GM03348 (cell line): ENCODE results near the gene AUTS2.

ENCODE experiments used
- DNase-seq: peaks from one replicate; pipeline ENCODE4 v3.0.0; 2012; ENCODE audit warnings: low spot score

The AUTS2 gene

DNA sequence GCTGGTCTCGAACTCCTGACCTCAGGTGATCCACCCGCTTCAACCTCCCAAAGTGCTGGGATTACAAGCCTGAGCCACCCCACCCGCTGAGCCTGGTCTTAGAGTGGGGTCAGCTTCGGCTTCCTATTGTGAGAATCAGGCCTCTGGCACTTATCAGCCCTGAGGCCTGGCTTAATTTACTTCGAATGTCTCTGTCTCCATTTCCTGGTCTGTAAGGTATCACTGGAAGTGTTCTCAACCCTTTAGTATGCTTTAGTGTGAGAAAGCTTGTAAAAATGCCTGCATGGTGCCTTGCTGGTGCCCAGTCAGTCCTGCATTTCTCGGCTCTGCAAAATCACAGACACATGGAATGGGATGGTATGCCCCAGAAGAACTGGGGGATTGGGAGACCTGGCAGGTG is 862.3 kb downstream of the AUTS2 start:
- no peak for DNase-seq

DNA sequence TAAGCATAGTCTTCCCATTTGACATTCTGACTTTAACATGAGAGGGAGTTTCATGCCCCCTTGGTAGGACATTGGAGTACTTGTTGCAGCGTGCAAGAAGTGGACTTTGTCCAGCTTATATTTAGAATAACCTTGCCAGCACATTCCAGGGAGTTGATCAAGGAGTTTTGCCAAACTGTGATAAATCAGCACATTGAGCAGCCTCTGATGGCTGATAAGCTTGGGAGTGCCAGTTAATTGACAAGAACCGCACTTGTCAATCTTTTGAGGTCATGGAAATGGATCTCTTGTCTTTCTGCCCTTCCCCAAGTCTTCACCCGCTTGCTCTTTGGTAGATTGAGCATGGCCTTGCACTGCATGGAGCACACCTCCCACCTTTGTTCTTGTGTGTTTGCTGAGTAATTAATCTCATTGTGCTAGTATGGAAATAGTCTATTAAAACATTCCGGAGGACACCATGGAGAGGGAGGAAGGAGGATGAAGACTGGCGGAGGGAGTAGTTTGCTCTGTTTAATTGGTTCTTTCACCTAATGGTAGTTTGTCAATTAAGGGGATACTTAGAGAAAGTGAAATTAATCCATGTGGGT is 865.2 kb downstream of the AUTS2 start:
- DNase-seq = no peak

DNA sequence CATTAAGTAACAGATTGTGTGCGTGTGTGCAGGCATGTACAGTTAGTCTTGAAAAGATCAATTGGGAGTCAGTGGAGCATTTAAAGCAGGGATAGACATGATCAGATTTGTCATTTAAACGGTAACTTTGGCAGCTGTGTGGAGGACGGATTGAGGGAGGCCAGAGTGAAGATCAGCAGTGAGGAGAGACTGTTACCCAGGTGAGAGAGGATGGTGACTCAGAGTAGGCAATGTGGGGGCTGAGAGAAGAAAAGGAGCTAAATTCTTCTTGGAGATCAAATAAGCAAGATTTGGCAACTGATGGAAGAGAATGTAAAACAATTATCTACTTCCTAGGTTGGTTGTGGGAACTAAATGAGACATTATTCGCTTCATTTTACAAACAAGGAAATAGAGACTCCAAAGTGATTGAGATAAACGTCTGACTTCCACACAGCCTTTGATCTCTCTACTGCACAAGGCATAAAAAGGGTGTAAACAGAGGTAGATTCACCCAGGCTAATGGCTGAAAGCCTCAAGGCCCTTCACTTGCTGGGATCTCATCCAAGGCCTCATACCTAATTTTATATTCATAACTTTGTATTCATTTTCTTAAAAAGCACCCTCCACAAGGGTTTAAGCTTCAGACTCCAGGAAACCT is 868.6 kb downstream of the AUTS2 start:
- no peak for DNase-seq

DNA sequence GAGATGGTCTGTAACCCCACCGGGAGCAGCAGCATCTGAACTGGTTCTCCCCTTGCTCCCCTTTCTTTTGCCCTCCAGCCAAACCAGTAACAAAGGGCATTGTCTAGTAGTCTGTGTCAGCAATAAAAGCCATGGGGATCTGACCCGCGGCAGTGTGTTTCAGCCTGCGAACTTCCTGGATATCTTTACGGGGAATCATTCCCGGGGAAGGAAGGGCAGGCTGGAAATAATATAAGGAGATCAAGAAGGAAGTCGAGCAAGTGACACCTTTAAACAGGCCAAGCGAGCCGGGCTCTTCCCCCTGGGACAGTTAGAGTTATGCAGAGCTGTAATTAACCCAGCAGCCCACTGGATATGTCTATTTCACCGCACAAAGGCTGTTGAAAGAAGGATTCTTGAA is 872.5 kb downstream of the AUTS2 start:
- DNase-seq = no peak

DNA sequence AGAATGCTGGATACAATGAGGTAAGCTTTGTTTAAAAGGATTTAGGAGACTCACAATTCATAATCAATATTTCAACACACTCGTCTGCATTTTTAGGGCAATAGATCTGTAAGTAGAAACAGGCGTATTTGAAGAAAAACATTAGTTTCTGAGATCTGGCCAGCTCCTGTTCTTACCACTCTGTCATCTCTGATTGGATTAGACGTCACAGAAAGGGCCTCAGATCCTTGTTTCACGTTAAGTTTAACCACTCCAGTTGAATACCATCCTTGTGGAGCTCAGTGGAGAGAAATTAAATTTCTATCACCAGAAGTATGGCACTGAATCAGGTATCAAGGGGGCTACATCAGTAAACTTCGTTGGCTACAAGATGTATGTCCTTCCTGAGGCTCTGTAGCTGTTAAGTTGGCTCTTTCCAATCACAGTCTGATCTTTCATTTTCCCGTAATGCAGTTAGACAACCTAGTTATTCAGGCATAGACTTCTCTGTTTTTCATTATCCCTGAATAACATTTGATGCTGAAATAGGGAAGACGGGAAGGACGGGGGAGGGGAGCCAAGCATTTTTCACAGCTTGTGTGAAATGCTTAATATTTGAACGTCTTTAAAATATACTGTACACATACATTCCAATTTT is 874.4 kb downstream of the AUTS2 start:
- no peak for DNase-seq

DNA sequence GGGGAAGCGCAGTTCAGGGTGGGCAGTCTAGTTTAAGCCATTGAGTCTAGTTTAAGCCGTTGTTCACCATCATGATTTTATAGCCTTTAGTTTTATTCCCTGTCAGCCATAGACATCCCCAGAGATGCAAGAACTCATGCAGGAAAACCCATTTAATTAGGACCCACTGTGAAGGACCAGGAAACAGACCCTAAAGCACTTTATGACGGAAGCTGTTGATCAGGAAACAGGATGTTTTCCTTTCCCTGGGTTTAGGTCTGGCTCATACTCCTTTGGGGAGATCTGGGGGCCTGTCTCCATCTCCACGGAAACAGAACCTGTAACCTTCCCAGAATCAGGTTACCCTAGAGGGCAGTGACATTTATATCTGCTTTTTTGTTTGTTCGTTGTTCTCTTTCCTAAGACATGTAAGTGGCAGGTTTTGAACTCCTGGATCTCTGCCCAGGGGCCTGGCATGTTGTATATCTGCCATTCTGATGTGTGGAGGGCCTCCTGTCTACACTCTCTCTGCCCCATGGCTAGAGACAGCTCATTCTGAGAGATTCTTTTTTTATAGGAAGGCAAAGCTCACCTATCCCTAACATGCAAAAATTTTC is 876.5 kb downstream of the AUTS2 start:
- no peak for DNase-seq

DNA sequence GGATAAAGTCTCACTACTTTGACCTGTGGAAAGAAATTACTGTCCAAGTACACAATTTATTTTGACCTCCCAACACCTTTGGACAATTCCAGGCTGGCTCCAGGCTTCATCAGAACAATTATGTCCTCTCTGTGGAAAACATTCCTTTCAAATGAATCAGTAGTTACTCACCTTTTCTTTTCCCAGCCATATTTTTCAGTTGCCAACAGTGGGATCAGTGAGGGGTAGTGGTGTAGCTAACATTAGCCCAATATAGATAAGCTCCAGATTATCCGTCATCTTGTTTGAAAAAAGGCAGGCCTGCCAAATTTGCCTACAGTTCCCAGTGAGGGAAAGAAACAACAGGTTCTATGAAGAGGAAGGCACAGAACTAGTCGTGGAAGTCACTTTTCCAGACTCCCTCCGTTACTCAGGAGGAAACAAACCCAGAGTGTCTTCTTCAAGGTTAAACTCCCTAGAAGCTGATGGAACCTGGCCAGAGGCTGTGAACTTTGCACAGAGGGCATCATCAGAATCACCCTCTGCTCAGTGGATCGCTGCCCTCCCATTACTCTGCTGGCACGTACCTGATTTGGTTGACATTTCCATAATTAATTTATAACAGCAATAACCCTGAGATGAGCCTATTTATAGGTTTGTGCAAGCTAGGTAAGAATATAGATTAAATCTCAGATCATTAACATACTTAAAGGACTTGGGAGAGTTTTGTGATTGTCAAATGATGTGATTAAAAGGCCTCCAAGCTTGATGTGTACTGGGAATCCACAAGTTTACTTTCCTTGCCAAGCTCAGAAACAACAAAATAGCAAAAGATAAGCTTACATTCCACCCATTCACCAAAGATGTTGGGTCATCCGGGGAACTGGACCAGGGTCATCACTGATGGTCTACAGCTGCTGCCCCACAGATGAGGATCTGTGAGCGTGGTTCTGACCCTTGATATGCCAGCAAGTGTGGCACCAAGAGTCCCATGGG is 879.0 kb downstream of the AUTS2 start:
- peak; percentile 31 for DNase-seq

DNA sequence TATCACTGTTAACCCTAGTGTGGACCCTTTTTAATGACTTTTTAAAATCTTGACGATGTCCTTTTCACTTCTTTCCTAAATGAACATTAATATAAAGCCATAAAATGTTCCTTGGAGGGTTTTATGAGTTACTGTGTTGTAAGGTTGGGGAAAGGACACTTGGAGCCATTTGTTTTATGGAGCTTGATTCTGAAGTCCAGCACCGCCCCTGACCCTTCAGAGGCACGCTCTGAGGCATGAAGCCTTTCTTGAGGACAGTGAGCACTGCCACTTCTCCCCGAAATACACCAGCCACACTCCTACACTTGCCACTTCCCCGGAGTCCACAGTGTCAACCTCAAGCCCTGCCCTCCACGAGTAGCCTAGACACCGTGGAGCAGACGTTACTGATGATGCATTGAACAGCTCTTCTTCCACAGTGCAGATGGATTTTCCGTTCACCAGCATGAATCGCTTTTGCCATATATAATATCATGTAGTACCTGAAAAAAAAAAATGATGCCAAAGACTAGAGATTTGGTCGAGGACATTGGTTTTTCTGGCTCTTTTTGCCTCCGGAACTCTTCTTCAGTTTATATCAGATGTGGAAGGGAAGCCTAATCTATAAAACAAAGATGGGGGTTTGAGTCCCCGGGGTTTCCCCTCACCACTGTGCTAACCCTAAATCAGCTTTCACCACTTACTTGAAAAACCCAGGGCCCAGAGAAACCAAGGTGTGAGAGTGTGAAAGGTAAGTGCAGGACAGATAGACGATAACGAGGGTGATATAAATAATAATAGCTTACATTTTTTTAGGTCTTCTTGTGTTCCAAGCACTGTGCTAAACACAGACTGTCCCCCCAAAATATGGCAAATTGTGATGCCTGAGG is 881.1 kb downstream of the AUTS2 start:
- no peak for DNase-seq

DNA sequence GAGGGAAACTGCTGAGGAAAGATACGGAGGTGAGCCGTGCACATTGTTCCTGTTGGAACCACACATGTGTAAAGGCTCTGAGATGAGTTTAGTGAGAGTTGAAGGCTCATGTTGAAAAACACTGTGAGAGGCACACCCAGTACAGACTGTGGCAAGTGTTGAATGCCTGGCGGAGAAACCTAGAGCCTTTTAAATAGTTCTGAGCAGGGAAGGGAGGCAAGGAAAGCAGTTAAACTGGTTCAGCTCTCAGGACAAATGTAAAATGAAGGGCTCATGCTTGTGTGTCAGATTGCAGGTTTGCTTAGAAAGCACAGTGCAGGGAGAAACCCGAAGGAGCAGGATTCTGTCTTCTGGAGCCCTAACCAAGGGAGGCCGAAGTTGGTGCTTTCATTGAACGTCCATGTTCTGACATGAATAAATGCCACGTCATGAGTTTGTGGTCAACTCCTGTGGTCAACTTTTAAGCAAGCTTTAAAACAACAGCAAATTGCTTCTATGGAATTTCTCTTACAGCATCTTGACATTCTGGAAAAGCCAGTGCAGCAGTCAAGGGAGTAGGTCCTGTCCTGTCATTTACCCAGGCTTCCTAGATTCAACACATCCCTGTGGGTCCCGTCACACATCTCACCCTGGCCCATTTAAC is 882.8 kb downstream of the AUTS2 start:
- DNase-seq = no peak

DNA sequence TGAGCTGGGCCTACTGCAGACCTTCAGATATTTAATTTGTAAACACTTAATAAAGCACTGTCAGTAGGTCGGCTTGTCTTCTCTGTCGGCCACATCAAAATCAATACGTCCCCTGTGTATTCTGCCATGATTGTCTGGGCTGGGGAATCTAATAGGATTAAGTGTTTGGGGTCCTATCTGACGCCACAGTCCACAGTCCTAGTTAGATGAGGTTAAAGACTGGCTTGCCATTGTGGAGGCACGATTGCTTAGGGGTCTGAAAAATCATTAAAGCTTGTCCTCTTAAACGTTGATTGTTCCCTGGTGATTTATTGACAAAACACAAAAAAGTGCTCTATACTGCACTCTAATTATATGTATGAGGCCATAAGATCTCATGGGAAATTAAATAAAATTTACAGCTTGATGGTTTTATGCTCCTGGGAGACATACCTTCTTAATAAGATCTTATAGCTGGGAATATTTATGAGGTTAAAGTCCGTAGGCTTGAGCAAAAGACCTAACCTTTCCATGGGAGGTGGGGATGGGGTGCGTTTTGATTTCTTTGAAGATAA is 883.4 kb downstream of the AUTS2 start:
- no peak for DNase-seq

DNA sequence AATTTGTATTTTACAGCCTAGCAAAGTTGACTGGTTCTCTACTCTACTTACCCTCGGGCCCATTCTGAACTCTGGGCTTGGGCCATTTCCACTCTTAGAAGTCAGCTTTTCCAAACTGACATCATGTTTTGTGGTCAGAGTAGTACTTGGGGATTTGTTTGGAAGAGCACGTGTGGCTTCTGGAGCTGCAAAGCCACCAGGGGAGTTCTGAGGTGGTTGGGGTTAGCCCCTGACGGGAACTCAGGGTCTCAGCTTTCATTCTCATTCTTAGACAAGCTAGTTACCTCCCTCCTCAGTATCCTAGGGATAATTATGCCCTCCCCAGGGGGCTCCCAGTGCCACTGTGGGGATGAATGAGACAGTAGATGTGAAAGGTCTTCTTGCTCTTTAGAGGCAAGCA is 886.0 kb downstream of the AUTS2 start:
- DNase-seq = no peak

DNA sequence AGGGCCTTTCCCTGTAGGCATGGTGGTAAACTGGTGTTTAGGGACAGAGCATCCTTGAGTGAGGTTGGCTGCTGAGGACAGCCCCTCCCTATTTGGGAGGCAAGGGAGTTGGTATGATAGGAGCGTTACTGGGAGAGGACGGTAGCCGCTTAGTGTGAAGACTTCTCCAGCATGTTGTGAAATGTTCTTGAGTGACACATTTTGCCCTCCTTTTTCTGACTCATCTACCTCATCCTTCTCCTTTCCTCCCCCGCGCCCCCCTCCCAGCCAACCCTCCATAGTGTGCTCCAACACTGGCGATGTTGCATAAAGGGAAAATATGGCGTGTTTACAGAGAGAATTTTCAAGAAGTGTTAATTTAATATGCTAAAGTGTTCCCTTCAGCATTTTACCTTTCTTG is 888.7 kb downstream of the AUTS2 start:
- no peak for DNase-seq

DNA sequence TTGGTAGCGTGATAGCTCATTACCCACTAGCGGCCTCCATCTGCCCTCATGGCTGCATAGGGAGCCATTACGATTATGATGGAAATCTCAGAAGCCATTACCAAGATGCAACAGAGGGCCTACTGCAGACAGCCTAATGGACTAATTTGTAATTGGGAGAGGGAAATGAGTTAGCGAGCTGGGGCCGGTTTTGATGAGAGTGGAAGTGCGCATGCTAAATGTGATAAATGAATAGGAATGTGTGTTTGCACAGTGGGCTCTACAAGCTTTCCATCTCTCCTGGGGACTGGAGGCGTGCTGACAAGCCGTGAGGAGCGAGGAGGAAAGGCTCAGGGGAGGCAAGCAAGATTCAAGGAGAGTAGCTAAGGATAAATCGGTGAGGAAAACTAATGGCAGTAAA is 889.2 kb downstream of the AUTS2 start:
- no peak for DNase-seq

DNA sequence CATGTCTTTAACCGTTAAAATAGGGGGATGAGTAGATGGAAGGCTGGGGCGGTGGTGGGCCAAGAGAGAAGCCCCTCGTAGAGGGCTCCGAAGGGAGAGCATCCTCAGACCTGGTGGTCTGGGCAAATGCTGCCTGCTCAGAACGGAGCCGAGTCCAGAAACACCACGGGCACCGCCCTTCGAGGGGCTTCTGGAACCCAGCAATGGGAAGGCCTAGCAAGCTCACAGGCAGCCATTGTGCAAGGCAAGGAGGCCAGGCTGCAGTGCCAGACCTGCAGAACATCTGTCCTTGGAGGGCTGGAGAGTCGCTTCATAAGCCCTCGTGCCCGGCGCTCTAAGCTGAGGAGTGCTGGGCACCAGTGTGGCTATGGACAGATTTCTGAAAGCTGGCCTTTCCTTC is 889.6 kb downstream of the AUTS2 start:
- DNase-seq = no peak

DNA sequence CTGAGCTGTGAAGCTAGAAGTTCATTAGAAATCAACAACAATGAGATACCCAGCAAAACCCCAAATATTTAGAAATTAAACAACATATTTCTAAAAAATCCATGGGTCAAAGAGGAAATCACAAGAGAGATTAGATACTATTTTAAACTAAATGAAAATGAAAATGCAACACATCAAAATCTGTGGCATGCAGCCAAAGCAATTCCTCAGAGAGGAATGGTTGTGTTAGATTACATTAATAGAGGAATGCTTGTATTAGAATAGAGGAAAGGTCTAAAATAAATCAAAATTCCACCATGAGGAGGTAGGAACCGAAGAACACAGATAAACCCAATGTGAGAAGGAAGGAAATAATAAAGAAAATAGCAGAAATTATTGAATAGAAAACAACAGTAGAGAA is 891.5 kb downstream of the AUTS2 start:
- no peak for DNase-seq

DNA sequence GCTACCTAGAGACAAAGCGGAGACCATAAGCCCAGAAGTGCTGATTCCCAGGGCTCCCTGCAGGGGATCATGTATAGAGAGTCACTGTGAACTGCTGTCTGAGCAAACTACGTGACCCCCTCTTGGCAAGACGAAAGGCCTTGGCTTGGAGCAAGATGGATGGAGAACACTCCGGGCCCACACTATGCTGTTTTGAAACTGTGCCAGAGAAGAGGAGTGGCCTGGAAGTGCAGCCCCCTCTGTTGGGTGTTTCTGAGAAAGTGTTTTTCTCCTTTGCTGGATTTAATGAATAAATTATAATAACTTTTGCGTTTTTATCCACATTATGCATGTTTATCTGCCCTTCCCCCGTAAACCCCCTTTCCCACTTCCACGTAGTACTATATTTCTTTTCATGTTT is 894.4 kb downstream of the AUTS2 start:
- DNase-seq = no peak

DNA sequence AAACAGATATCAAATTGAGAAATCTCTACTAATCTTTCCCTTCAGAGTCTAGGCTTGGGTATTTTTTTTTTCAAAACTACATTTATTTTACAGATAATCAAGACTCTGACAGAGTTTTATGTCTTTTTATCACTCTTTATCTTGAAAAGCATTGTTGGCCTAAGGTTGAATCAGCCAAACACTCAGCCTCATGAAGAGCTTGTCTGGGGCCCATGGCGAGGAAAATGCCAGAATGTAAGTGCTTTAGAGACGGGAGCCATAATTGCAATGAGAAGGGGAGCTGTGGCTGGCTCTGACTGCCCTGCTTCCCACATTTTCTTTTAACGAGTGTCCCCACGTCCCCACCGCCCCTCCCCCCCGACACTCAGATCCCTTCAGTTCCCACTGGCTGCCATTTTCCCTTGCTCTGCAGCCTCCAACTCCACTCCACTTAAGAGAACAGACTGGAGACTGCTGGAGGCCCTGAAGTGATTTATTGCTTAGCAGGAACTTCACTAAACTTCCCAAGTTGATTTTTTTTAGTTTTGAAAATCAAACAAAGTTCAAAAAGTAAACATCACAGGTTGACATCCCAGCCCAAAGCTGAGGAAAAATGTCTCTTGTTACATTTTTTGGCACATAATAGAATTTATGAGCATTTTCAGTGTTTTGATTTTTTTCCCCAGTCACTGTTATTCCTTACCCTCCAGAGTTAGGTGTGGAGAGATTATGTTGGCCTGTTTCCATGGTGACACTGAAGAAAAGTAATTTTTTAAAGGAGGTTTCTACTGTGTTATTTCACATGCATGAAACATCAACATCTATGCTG is 896.2 kb downstream of the AUTS2 start:
- DNase-seq = no peak

DNA sequence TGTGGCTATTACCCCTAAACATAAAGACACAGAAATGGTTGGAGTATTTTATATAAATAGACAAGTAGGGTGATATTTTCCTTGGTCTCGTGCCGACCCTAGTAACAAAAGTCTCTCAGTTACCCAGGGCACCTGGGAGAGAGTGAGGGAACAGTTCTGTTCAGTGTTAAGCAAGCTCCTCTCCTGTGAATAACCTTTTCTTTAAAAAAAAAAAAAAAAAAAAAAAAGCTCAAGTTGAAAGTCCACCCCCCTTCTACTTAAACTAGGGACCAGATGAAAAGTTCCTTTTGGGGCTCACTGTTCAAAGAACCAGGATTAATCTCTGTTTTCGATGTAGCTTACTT is 896.7 kb downstream of the AUTS2 start:
- no peak for DNase-seq

DNA sequence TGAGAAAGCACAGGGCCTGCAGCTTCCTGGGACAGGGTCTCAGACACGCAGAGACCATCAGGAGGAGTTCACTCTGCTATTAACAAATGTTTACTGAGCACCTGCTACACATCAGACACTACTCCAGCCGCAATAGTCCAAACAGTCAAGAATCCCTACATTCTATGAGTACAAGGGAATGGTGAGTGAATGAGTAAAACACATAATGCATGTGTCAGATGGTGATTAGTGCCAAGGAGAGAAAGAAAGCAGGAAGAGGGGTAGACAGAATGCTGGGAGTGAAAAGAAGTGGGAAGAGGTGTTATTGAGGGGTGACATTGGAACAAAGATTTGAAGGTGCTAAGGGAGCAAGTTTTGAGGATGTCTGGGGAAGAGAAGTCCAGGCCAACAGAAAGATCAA is 899.5 kb downstream of the AUTS2 start:
- no peak for DNase-seq
